TTC549 (cell line): ENCODE measurements around the gene CMKLR1.

Experiments
- FAIRE-seq: peaks from 2 replicates; lab custom pipeline; 2012; peaks lifted over from hg19 to GRCh38; lab: Jason Lieb, UNC

CMKLR1 gene

GRCh38 chr12:108338915-108339657, at the start of gene CMKLR1:
CMKLR1 (minus strand) TSS chr12:108339311; CDS start chr12:108293591, 45,720 bp downstream.
- no peak for FAIRE-seq

- FAIRE-seq, result no peak
Measured at GRCh38 chr12:108387771-108388170, 48.7 kb upstream of the CMKLR1 start.

- no peak for FAIRE-seq
Measured at GRCh38 chr12:108386709-108387360, 47.7 kb upstream of the CMKLR1 start.

GRCh38 chr12:108382437-108382801, 43.3 kb upstream of the CMKLR1 start:
- no peak for FAIRE-seq

- no peak for FAIRE-seq
Measured at GRCh38 chr12:108381787-108382436, 42.8 kb upstream of the CMKLR1 start.

- FAIRE-seq, result no peak
Measured at GRCh38 chr12:108380382-108380781, 41.3 kb upstream of the CMKLR1 start.

- FAIRE-seq, result no peak
Measured at GRCh38 chr12:108379823-108380222, 40.7 kb upstream of the CMKLR1 start.

- FAIRE-seq, result no peak
Measured at GRCh38 chr12:108378926-108379325, 39.8 kb upstream of the CMKLR1 start.

GRCh38 chr12:108377260-108377659, 38.1 kb upstream of the CMKLR1 start:
- no peak for FAIRE-seq

- no peak for FAIRE-seq
Measured at GRCh38 chr12:108375986-108376663, 37.0 kb upstream of the CMKLR1 start.

- FAIRE-seq, result no peak
Measured at GRCh38 chr12:108374596-108375320, 35.6 kb upstream of the CMKLR1 start.

- FAIRE-seq, result no peak
Measured at GRCh38 chr12:108373111-108373510, 34.0 kb upstream of the CMKLR1 start.

- FAIRE-seq, result no peak
Measured at GRCh38 chr12:108371801-108372344, 32.8 kb upstream of the CMKLR1 start.

GRCh38 chr12:108370415-108370814, 31.3 kb upstream of the CMKLR1 start:
- FAIRE-seq, result no peak

GRCh38 chr12:108369736-108370396, 30.8 kb upstream of the CMKLR1 start:
- no peak for FAIRE-seq

GRCh38 chr12:108368089-108368488, 29.0 kb upstream of the CMKLR1 start:
- no peak for FAIRE-seq

- FAIRE-seq, result no peak
Measured at GRCh38 chr12:108367436-108367835, 28.3 kb upstream of the CMKLR1 start.

- FAIRE-seq, result no peak
Measured at GRCh38 chr12:108365324-108365723, 26.2 kb upstream of the CMKLR1 start.

- no peak for FAIRE-seq
Measured at GRCh38 chr12:108364879-108365278, 25.8 kb upstream of the CMKLR1 start.

- FAIRE-seq, result no peak
Measured at GRCh38 chr12:108363565-108363964, 24.5 kb upstream of the CMKLR1 start.

GRCh38 chr12:108363165-108363564, 24.1 kb upstream of the CMKLR1 start:
- no peak for FAIRE-seq
